Smooth muscle cell (in vitro differentiated cells): ENCODE data around the gene SAMSN1. TPM values are rescaled to one million over a fixed set of nuclear protein-coding genes. Genes with fewer than 3 reads are reported as not detected.

Source experiments
- DNase-seq: peaks from one replicate; lab custom pipeline; 2025; ENCODE audit not compliant: unreplicated experiment; lab: John Stamatoyannopoulos, UW
- H2AFZ ChIP-seq: fragments of 200-600 bp; sonication (generic); 2 replicates; pipeline ENCODE4 v1.6.0; 2016; ENCODE audit warnings: antibody characterized with exemption, low read depth, mild to moderate bottlenecking
- H3F3A ChIP-seq: fragments of 200-600 bp; sonication (generic); 2 replicates; pipeline ENCODE4 v1.6.0; 2017; ENCODE audit warnings: antibody characterized with exemption, low read depth
- H3K27ac ChIP-seq: fragments of 200-600 bp; sonication (generic); 2 replicates; pipeline ENCODE4 v1.5.1; 2016; ENCODE audit warnings: low read depth, mild to moderate bottlenecking
- H3K27me3 ChIP-seq: fragments of 200-600 bp; sonication (generic); 2 replicates; pipeline ENCODE4 v1.6.1; 2016; ENCODE audit warnings: low read depth, mild to moderate bottlenecking
- H3K36me3 ChIP-seq: fragments of 200-600 bp; sonication (generic); 2 replicates; pipeline ENCODE4 v1.5.1; 2016; ENCODE audit warnings: low read depth
- H3K4me1 ChIP-seq: fragments of 200-600 bp; sonication (generic); 2 replicates; pipeline ENCODE4 v1.5.1; 2016; ENCODE audit warnings: low read depth
- H3K4me2 ChIP-seq: fragments of 200-600 bp; sonication (generic); 2 replicates; pipeline ENCODE4 v1.6.0; 2016; ENCODE audit warnings: mild to moderate bottlenecking
- H3K4me3 ChIP-seq: fragments of 200-600 bp; sonication (generic); 2 replicates; pipeline ENCODE4 v1.5.1; 2016; ENCODE audit warnings: mild to moderate bottlenecking
- H3K79me2 ChIP-seq: fragments of 200-600 bp; sonication (generic); 2 replicates; pipeline ENCODE4 v1.6.0; 2016; ENCODE audit warnings: low read depth, mild to moderate bottlenecking
- H3K9ac ChIP-seq: fragments of 200-600 bp; sonication (generic); 2 replicates; pipeline ENCODE4 v1.6.0; 2016; ENCODE audit warnings: low read depth
- H3K9me3 ChIP-seq: fragments of 200-600 bp; sonication (generic); replicated peaks from 2 replicates; pipeline ENCODE4 v1.5.1; 2016; ENCODE audit warnings: low read depth
- H4K20me1 ChIP-seq: fragments of 200-600 bp; sonication (generic); 2 replicates; pipeline ENCODE4 v1.6.0; 2016; ENCODE audit warnings: low read depth
- WGBS: methylation state at CpG from one replicate; pipeline ENCODE4 v1.1.7; 2016; ENCODE audit warnings: low lambda C conversion rate; 5-methylcytosine and 5-hydroxymethylcytosine counted together
- polyA plus RNA-seq: library from polyadenylated mRNA; unstranded; fragments of >200 nt; fragmentation: Nextera tagmentation; extraction: Ambion mirVana; gene quantifications from 2 replicates; pipeline ENCODE4 v1.2.1, GENCODE V29; 2016
- total RNA-seq: library from RNA; depleted of rRNA; stranded (reverse); fragments of >200 nt; gene quantifications from 2 replicates; pipeline ENCODE4 v1.2.3, GENCODE V29; 2014
- TF ChIP-seq, protein P1 (sequence below): fragments of 200-600 bp; sonication (generic); IDR thresholded peaks from 2 replicates; pipeline ENCODE4 v1.5.1; 2017; ENCODE audit warnings: borderline replicate concordance, mild to moderate bottlenecking, antibody characterized with exemption; ENCODE audit not compliant: insufficient read depth, poor library complexity, severe bottlenecking

The SAMSN1 gene
- total and polyA plus RNA-seq, 2 experiments from 2014 or later: 0.13 TPM; not detected in 1

DNA sequence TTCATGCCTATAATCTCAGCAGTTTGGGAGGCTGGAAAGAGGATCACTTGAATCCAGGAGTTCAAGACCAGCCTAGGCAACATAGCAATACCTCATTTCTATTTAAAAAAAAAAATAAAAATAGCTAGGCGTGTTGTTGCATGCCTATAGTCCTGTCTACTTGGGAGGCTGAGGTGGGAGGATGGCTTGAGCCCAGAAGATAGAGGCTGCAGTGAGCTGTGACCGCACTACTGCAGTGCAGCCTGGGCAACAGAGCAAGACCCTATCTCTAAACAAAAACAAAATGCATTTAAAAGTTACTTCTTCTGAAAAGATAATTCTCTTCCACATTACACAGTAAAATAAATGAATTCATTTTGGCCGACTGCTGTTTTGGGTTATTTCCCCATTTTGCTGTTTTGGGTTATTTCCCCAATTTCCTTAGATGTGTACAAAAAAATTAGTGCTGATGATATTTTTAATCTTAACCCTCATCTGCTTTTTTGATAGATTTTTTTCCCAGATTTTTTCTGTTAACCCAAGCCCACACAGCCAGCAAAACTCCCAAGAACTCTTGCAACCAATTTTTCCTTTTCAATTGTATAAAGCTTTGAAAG lies 23.0 kb upstream of the SAMSN1 start:
- Histone ChIP-seq H3K9ac (no peak overlapping the region), H3K27ac (no peak overlapping the region), H3K4me3 (no peak overlapping the region), H4K20me1 (no peaks in the 10 kb centered on the region), H3F3A (no peaks in the 10 kb centered on the region), H3K9me3 (no peaks in the 10 kb centered on the region), H3K79me2 (no peaks in the 10 kb centered on the region), H3K36me3 (no peaks in the 10 kb centered on the region), H3K4me2 (no peak overlapping the region), H2AFZ (no peak overlapping the region), H3K27me3 (no peaks in the 10 kb centered on the region), H3K4me1 (no peaks in the 10 kb centered on the region)
- 78% methylated on average over 3 of the region's 3 CpGs for WGBS
- TF ChIP-seq, protein P1, sequence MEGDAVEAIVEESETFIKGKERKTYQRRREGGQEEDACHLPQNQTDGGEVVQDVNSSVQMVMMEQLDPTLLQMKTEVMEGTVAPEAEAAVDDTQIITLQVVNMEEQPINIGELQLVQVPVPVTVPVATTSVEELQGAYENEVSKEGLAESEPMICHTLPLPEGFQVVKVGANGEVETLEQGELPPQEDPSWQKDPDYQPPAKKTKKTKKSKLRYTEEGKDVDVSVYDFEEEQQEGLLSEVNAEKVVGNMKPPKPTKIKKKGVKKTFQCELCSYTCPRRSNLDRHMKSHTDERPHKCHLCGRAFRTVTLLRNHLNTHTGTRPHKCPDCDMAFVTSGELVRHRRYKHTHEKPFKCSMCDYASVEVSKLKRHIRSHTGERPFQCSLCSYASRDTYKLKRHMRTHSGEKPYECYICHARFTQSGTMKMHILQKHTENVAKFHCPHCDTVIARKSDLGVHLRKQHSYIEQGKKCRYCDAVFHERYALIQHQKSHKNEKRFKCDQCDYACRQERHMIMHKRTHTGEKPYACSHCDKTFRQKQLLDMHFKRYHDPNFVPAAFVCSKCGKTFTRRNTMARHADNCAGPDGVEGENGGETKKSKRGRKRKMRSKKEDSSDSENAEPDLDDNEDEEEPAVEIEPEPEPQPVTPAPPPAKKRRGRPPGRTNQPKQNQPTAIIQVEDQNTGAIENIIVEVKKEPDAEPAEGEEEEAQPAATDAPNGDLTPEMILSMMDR: no peak
- DNase-seq: no peak

DNA sequence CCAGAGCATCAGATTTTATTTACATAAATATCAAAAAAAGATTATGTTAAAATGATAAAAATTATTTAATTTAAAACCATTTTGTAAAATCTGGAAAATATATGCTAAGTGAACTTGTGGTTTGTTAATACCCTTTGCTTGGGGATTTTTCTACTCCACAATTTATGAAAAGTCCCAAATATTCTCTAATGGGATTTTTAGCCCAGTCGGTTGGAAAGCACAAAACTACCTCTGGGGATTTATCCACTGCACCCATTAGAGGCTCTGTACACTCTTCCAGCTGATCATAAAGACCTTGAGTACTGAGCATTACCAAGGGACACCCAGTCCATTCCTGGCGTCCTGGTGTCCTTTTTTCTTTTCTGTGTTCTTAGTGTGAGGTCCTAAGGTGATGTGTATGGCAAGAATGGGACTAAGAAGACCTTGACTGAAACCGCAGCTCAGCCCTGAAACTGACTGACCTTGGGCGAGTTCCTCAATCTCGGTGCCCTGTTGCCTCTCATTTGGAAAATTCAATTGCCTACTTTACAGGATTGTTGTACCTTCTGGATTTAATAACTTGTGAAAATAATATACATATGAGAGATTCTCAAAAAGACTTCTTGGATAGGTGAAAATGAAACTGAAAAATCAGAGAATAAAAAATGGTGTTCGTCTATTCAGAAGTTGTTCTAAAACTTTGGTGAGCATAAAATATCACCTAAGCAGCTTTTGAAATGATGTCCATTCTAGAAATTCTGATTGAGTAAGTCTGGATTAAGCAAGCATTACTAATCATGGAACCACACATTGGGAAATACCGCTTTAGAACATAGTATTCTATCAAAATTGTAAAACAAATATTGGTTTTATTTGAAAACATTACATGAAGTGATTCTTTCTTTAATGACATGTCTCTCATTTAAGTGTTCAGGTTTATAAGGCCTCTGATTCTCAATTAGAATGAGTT lies 21.5 kb upstream of the SAMSN1 start:
- 79% methylated on average over 7 of the region's 7 CpGs for WGBS
- Histone ChIP-seq H3K79me2 (no peaks in the 10 kb centered on the region), H4K20me1 (no peaks in the 10 kb centered on the region), H3K27me3 (no peaks in the 10 kb centered on the region), H2AFZ (no peak overlapping the region), H3K9ac (no peak overlapping the region), H3K27ac (no peak overlapping the region), H3K36me3 (no peaks in the 10 kb centered on the region), H3K4me1 (no peaks in the 10 kb centered on the region), H3K4me3 (no peak overlapping the region), H3K4me2 (no peak overlapping the region), H3F3A (no peaks in the 10 kb centered on the region), H3K9me3 (no peaks in the 10 kb centered on the region)
- TF ChIP-seq, protein P1: no peak
- DNase-seq: no peak

DNA sequence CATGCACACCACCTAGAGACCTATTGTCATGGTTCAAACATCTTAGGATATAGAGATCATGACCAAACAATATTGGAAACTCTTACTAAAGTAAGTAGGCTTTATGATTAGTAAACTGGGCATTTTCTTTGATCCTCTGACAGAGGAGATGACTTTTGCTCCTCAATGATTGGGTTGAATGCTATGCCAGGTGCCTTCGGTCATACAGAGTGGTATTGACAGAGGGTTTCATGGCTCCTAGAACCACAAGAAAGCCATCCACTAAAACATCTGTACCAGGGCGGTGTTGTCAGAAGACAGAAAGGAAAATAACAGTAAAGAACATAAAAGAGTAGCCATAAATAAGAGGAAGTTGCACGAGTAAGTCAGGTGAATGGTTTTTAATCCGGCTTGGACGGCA lies 20.8 kb upstream of the SAMSN1 start:
- WGBS: 75% methylated on average over 5 of the region's 5 CpGs
- Histone ChIP-seq H4K20me1 (no peaks in the 10 kb centered on the region), H3K27ac (no peak overlapping the region), H3K9me3 (no peaks in the 10 kb centered on the region), H3F3A (no peaks in the 10 kb centered on the region), H3K79me2 (no peaks in the 10 kb centered on the region), H3K4me3 (no peak overlapping the region), H3K36me3 (no peaks in the 10 kb centered on the region), H3K4me2 (no peak overlapping the region), H2AFZ (no peak overlapping the region), H3K9ac (no peak overlapping the region), H3K27me3 (no peaks in the 10 kb centered on the region), H3K4me1 (no peaks in the 10 kb centered on the region)
- TF ChIP-seq, protein P1: no peak
- DNase-seq: no peak

DNA sequence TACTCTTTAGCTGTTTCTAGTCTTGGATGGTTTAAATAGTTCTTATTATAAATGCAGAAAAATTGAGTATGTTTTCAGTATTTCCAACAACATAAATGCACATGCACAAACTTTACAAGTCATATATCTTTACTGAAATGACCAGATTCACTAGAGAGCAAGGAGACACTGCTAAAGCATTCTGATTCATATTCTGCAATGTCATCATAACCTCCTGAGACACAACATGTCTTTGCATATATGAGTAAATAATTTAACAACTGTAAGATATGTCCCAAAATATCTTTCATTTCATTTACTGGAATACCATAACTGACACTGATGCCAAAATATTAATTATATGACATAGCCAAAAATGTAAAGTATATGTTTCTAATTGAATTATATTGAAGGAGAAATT lies 16.8 kb upstream of the SAMSN1 start:
- no peaks in the 10 kb centered on the region for H3K9me3 ChIP-seq
- no peak overlapping the region for H2AFZ ChIP-seq
- H3K27me3 ChIP-seq: no peaks in the 10 kb centered on the region
- DNase-seq: no peak
- H3K36me3 ChIP-seq: no peaks in the 10 kb centered on the region
- H4K20me1 ChIP-seq: no peaks in the 10 kb centered on the region
- TF ChIP-seq, protein P1: no peak
- no peak overlapping the region for H3K9ac ChIP-seq
- no peak overlapping the region for H3K4me2 ChIP-seq
- no peaks in the 10 kb centered on the region for H3F3A ChIP-seq
- no peaks in the 10 kb centered on the region for H3K79me2 ChIP-seq
- no peak overlapping the region for H3K4me3 ChIP-seq
- H3K4me1 ChIP-seq: no peaks in the 10 kb centered on the region
- no peak overlapping the region for H3K27ac ChIP-seq
